Body of pancreas (tissue), 4 donors: ENCODE results near the gene FUT8.

ENCODE experiments used
- CTCF ChIP-seq, 7 experiments: fragments of 450-650 bp in 4 of 7; fragments of 200-600 bp in 3 of 7; sonication (generic) in 3 of 7; IDR thresholded peaks; one replicate each; pipeline ENCODE4 v1.5.1; 2016 to 2019; ENCODE audit warnings: antibody characterized with exemption in 7 of 7
- POLR2A ChIP-seq, 3 donors: fragments of 450-650 bp; IDR thresholded peaks; one replicate each; pipeline ENCODE4 v1.6.1; 2016; ENCODE audit warnings: antibody characterized with exemption in 3 of 3, mild to moderate bottlenecking in 2 of 3

- no peak for TF ChIP-seq CTCF (IDR thresholded peaks at IDR 0.05)
- TF ChIP-seq POLR2A (IDR thresholded peaks at IDR 0.05), result no peak
These were observed 207.7 kb downstream of the FUT8 start for GRCh38 chr14:65620195-65620594.
